GM19043 (cell line): Measurements from ENCODE around the gene PKN2.
"Not testable (repeated sequence)": the region's sequence is repeated elsewhere in the genome, so short reads cannot be mapped to it uniquely, and the experiment has no call there.

Experiments
- ATAC-seq: cut with Tn5 transposase; IDR thresholded peaks from one replicate; pipeline ENCODE4 v1.9.1; 2021; ENCODE audit warnings: low read depth; ENCODE audit not compliant: unreplicated experiment

Gene PKN2

DNA sequence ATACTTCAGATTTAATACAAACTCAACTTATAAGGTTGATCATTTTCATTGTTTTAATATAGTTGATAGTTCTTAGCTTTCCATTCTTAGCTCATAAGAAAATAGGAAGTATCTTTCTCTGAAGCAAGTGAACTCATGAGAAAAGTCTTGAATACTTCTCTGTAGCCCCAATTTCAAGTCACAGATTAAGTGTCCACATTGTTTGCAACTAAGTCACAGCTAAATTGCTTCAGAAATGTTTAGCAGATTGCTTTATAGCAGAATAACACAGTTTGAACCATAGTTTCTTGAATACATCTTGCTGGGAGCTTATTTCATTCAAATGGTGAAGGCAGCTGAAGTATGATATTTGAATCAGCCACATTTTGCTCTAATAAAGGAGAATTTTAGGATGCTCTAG is 10.6 kb upstream of the PKN2 start:
- ATAC-seq, result no peak

DNA sequence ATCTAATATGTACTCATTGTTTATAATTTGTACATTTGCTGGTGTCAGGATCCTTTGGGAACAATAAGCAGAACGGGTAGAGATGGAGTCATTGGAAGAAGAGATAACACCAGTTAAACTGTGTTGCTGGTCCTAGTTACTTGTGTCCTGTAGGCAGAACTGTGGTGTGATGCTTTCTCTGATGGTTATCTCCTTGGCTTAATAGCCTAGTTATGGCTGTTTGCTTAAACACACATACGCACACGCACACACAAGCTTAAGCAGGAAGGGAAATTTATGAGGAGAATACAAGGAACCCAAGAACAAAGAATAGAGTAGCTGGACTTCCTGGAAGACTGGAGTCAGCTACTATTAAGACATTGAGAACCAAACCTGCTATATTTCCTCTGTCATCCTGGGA is 5.7 kb upstream of the PKN2 start:
- ATAC-seq, result no peak

- ATAC-seq, result no peak
These were observed 3.6 kb upstream of the PKN2 start for GRCh38 chr1:88680471-88680870.

DNA sequence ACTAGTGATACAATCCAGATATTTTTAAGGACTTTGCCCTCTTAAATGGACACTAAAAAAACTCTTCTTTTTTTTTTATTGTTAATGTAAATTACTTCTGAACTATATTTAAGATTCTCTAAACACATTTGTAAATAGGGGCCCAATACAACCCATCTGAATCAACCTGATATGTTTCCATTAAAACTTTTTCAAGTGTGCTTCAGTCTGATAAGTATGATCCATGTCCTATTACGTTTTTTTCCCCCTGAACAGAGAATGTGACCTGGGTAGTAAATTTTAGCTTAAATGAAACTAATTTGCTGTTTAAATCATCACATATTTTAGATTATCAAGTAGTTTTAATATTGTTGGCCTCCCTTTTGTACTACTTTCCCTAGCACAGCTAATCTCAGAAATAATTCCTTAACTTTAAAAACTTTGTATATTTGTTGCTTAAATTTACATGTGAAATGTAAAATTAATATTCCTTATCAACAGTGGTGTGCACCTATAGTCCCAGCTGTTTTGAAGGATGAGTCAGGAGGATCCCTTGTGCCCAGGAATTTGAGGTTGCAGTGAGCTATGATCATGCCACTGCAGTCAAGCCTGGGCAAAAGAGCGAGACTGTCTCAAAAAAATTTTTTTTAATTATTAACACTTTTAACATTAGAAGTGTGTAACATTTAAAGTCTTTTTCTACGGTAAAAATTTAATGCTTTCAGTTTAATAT is 3.0 kb upstream of the PKN2 start:
- ATAC-seq, result no peak

DNA sequence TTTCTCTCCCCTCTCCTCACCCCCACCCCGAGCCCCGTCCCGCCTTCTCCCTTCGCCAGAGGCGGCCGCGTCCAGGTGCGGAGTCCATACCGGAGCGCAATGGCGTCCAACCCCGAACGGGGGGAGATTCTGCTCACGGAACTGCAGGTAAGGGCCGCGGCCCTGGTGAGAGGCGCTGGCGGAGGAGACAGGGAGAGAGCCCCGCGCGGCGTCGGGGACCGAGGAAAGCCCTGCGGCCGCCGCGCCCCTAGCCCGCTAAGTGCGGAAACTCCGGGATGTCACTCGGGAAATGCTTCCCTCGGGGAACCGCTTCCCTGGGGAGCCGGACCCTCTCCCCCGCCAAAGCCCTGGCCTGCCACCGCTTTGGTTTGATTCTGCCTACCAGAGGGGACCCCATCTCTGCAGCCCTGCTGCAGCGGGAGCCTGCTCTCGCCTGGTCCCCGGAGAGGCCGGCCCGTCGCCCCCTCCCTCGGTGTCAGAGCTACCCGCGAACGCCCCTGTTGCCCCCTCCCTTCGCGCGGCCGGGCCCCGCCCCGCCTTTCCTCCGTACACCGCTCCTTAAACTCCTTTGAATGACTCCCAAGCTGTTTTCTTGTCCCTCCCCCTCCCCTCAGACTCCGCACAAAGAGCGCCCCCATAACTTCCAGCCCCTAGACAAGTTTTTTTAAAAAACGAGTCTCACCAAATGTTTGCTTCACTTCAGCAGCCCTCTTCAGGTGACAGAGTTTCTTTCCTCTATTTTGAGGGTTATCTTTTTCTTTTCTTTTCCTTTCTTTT is 597 bp downstream of the PKN2 start:
- peak; percentile 41 for ATAC-seq

DNA sequence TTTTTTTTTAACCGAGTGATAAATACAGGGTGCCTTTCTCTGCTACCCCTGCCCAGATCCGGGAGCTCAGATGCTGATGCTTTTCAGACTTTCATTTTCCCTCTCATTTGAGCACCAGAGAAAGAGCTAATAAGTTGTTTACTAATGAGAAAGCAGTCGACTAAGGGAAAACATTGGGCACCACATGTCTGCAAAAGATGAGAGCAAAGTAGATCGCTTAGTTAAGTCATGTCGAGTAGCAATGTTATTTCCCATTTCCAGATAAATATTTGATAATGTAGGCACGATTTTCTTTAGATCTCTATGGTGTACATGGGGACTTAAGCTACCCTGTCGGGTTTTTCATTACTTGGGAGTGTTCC is 1.2 kb downstream of the PKN2 start:
- ATAC-seq, result no peak

GRCh38 chr1:88691540-88691939 is 7.5 kb downstream of the PKN2 start:
- ATAC-seq, result no peak

- no peak for ATAC-seq
These were observed 11.7 kb downstream of the PKN2 start for GRCh38 chr1:88695781-88696180.

DNA sequence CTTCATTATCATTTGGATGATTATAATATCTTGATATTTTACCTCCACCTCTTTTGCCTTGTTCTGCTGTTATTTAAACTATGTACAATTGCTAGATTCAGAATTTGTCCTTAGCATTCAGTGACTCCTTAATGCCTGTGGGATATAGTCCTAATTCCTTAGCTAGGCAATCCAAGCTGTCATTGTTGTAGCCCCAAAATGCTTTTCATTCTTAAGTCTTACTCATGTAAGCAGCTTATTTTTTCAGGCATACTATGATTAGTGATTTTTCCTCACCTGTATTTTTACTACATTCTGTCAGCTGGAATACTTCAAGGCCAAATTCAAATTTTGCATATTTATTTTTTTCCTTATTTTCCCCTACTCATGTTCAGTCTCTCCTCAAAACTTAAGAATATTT is 13.4 kb downstream of the PKN2 start:
- ATAC-seq, result no peak

DNA sequence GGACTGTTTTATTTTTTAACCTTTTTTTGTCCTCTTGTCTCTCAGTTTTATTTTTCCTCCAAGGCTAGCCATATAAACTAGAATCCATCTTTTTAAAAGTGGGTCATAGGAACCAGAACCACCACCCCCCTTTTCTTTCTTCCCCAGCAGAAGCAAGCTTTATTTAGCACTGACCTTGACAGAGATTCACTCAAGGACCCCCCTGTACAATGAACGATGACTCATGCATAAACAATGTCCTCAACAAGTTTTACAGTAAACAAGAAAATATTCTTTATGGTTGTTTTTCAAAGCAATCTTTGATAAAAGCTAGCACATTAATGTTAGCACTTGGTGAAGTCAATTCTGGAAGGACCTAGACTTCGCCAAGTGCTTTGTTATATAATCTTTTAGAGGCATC is 14.1 kb downstream of the PKN2 start:
- ATAC-seq, result no peak

DNA sequence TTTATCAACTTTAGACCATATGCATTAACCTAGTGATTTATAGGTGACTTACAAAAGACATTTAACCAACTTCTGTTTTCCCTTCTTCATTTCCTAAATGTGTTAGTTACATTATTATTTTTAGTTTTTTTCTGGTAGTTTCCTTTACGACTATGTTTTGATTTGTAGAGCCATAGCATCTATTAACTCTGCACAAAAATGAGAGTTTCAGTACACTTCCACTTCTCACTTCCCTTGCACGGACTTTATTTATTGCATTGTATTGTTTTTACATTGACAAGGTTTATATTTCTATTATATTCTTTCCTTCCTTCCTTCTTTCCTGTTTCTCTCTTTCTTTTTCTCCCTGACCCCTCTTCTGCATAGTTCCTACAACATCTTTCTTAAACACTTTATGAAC is 14.7 kb downstream of the PKN2 start:
- ATAC-seq, result no peak

DNA sequence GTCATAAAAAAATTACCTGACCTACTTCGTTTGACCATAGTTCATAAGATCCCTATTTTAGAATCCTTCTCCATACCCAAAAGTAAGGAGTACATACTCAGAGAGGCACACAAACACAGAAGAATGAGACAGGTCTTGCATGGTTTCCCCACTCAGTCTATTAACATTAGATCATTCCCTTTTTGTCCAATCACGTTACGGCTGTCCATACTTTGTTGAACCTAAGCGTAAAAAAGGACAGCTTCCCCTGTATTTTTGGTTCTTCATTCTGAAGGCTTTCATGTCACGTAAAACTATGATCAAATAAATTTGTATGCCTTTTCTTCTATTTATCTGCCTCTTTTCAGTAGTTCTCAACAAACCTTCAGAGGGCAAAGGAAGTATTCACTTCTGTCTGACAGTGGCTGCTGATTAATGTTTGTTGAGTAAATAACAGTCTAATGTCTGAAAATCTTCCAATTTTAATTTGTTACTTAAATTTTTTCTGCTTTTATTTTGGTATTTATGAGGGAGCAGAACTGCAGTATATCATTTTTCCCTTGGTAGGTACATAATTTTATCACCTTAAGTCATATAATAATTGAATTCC is 16.4 kb downstream of the PKN2 start:
- no peak for ATAC-seq

- peak; percentile 84 for ATAC-seq
These were observed 17.2 kb downstream of the PKN2 start for GRCh38 chr1:88701275-88701674.

DNA sequence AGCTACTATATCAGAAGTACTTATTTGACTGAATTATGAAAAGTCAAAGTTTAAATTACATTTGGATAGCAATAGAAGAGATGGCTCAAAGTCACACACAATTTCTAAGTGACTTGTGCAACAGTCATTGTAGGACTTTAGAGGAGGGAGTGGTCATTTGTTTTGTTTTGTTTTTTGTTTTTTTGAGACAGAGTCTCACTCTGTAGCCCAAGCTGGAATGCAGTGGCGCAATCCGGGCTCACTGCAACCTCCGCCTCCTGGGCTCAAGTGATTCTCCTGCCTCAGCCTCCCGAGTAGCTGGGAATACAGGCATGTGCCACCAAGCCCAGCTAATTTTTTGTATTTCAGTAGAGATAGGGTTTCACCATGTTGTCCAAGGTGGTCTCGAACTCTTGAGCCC is 17.7 kb downstream of the PKN2 start:
- not testable (repeated sequence) for ATAC-seq

- no peak for ATAC-seq
These were observed 23.9 kb downstream of the PKN2 start for GRCh38 chr1:88708011-88708410.

- not testable (repeated sequence) for ATAC-seq
These were observed 28.8 kb downstream of the PKN2 start for GRCh38 chr1:88712907-88713306.

DNA sequence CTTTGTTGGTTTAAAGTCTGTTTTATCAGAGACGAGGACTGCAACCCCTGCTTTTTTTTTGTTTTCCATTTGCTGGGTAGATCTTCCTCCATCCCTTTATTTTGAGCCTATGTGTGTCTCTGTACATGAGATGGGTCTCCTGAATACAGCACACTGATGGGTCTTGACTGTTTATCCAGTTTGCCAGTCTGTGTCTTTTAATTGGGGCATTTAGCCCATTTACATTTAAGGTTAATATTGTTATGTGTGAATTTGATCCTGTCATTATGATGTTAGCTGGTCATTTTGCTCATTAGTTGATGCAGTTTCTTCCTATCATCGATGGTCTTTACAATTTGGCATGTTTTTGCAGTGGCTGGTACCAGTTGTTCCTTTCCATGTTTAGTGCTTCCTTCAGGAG is 32.5 kb downstream of the PKN2 start:
- ATAC-seq, result not testable (repeated sequence)

- no peak for ATAC-seq
These were observed 38.4 kb downstream of the PKN2 start for GRCh38 chr1:88722492-88722891.

DNA sequence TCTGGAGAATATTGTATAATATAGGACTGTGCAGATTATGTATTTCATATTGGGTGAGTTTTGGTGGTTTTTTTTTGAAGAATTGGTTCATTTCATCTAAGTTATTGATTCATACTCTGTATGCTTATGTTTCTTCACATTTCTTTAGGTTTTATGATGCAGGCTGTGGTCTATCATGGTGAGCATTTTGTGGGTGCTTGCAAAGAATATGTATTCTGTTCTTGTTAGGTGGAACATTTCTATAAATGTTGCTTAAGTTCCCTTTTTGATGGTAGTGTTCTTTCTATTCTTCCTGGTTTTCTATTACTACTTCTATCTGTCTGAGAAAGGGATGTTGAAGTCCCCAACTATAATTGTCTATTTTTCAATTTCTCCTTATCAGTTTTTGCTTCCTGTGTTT is 42.6 kb downstream of the PKN2 start:
- ATAC-seq, result no peak

DNA sequence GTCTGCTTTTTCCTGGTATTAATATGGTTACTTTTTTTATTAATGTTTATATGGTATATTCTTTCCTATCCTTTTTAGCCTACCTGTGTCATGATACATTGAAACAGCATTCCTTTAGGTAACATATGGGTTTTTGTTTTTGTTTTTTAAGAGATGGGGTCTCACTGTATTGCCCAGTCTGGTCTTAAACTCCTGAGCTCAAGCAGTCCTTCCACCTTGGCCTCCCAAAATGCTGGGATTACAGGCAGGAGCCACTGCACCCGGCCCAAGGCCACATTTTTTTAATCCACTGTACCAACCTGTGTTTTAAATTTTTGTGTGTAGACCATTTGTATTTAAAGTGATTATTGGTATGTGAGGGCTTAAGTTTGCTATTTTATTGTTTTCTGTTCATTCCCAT is 43.1 kb downstream of the PKN2 start:
- no peak for ATAC-seq

GRCh38 chr1:88729297-88729696 is 45.2 kb downstream of the PKN2 start:
- ATAC-seq, result no peak

- ATAC-seq, result no peak
These were observed 46.1 kb downstream of the PKN2 start for GRCh38 chr1:88730132-88730675.
